Stimulated activated CD8-positive, alpha-beta memory T cell treated with anti-CD3 and anti-CD28 coated beads, Interleukin-15, amount 100 ng/mL, for 1 hour (primary cell): ENCODE results near the gene PNMA6E.

Experiments
- DNase-seq: peaks from one replicate; pipeline ENCODE4 v3.0.0-alpha.2; 2020; ENCODE audit warnings: low read depth

The PNMA6E gene

DNA sequence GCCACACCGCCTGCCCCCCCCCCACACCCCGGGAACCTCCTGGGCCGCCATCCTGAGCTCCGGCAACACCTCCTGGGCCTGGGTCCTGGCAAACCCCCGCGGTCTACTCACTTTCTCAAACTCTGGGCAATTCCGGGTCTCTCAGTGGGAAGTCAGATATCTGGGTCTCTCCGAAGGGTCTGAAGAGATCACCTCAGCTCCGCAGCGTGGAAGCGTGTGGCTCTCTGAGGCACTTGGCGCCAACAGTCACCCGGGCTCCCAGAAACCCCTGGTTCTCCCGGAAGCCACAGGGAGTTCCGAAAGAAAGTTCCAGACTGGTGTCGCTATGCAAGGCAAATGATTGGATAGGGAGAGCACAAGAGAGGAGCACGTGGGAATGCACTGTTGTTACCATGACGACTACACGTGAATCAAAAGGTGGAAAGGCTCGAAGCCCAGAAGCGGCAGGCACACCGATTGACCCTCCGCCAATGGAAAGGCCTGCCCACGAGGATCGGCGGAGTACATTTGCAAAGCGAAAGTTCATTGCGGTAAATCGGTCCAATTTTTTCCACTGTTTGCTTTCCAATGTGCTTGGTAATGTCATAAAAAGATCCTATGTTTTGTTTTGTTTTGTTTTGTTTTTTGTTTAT is at the start of gene PNMA6E:
Gene PNMA6E, minus strand, starts transcription at position 218 of the 632 bp plus-strand sequence. CDS start 2,501 bp downstream, outside the sequence.
- DNase-seq = no peak

DNA sequence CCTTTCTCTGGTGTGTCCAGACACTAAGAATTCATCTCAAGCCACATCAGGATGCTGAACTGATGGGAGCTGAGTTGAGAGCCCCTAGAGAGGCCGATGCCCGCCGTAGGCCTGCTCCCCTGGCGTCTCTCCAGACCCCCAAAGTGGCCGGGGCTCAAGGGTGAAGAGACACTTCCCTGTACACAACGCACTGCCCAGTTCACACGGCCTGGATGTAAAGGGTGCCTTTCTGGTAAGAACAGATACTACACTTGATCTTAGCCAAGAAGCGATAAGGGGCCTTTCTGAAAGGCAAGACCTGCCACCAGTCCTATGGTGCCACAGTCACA is 49.8 kb upstream of the PNMA6E start:
- DNase-seq = no peak

DNA sequence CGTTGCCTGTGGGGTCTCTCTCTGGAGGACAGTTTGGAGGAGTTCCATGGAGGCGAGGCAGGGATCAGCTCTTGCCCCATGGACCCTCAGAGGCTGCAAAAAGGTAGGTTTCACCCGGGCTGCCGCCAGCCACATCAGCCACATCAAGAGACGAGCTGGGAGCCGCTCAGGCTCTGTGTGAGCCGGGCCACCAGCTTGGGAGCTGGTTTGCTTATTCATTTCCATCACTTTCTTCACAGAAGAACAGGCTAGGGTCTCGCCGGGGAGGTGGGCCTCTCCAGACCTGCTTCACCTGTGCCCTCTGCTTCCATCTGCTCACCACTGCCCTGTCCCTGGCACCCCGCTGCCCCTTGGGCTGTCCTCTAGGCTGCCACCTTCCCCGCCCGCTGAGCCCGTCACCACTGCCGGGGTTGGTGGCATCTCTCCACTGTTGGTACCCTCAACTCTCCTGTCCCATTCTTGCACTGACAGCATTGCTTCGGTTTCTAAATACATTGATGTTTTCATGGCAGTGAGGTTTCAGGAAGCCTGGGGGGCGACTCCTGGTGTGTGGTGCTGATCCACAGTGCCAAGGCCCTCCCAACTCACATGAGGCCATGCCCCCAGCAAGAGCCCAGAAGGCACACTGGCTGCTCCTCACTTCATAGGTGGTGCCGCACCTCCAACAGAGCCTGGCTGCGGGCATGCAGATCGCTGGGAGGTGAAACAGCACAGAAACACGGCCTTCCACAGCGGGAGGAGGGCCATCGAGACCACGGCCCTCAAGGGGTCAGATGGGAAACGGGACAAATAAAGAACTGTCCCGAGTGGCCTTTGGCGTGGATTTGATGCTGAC is 49.2 kb upstream of the PNMA6E start:
- no peak for DNase-seq

DNA sequence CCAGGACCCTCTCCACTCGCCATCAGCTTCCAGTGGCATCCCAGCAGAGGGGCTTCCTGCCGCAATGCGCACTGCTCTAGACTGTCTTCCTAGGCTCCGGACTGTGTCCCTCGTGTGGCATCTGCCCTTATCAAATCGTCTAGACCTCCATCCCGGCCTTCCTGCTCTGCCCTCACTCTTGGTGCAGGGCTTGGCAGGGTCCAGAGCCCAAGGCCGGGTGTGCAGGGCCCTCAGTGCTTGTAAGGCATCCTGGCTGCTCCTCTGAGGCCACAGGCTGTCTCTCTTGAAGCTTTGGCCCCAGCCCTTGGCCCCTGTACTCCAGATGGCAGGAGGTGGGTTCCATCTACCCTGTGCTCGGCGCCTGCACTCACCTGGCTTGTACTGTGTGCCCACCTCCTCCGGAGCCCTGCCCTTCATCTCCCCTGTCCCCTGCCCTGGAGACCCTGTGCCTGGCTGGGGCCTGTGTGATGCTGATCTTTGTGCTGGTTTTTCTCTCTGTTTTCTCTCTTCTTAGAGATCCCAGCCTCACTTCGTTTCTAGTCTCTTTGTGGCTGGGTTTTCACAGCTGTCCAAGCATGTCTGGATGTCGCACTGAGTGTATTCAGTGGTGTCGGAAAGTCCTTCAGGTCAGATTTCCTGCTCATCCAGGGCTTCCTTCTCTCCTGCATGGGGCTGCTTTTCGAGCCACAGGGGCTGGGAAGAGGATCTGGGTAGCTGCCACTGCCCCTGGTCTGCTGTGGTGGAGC is 48.4 kb upstream of the PNMA6E start:
- DNase-seq = no peak

DNA sequence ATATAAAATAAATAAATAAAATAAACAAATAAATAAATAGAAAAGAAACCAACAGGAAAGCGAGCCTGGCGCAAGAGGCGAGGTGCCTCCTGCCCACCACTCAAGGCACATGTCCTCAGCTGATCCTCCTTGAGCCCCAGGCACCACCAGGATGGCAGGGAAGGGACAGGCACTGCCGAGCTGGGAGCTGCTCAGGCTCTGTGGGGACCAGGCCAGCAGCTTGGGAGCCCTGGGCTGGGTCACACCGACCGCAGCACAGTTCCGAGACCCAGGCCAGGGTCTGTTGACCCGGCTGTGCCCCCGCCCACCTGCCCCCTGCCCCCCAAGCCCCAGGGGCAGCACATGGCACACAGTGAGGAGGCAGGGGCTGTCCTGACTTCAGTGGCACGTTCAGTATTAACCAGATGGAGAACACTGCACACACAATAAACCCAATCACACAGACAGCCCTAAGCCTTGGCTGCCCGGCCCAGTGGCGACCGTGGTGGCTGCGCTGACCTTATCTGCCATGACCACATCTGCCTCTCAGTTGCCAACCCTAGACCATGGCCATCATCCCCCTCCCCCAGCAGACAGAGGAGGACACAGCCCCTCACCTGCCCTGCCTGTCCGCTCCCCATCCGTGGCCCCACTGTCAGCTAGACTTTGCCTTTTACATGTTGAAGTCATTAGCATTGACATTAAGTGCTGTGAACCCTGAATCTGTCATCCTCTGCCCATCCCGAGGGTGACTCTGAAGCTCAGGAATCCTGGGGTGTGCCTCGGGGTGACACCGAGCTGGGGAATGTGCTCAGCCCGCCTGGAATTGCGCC is 47.6 kb upstream of the PNMA6E start:
- DNase-seq = no peak

DNA sequence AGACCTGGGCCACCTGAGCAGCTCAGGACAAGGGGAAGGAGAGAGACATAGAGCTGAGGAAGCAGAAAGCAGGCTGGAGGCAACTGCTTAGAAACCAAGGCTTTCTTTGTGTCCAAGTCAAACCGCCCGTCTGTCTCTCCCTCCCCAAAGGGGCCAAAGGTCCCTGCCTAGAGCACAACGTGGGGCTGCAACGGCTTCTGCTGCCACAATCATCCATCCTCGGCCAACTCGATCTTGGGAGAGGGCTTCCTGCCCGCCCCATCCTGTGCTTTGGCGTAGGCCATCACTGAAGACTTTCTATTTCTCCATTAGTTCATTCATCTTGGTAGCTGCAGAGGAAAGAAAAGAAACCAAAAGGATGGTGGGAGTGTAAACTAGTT is 46.4 kb upstream of the PNMA6E start:
- no peak for DNase-seq

DNA sequence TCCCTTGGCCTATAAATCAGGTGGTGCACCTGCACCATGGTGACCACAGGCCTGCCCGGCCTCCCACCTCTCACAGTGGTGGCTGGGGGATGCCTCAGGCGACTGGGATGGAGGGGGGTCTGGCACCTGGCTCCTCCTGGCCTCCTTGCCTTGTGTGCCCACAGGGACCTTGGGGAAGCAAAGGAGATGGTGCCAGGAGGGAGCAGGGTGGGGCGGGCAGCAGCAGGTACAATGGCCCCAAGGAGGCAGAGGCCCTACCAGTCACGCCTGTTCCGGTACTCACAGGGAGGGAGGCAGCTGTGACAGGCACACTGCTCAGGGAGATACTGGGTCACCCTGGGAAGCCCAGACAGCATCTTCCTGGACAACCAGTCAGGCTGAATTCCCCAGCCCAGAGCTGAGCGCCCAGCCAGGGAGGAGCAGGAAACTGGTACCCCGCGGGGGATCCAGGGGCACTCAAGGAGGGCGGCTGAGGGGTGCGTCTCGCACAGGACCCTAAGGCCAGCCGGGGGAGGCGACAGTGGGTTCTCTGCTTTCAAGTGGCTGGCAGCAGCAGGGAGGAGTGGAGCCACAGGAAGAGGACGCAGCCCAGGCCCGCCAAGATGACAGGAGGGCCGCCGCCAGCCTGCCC is 45.9 kb upstream of the PNMA6E start:
- no peak for DNase-seq

DNA sequence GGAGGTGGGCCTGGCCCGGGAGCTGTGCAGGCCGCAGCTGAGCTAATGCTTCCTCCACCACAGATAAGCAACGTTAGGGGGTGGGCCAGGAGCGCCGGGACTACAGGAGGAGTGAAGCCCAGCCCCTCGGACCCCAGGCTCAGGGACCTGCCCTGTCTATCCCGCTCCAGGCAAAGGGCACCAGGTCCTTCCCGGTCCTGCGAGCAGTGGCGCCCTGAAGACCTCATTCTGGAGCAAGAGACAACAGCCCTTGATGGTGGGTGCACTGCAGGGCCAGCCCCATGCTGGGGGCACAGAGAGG is 45.4 kb upstream of the PNMA6E start:
- no peak for DNase-seq

DNA sequence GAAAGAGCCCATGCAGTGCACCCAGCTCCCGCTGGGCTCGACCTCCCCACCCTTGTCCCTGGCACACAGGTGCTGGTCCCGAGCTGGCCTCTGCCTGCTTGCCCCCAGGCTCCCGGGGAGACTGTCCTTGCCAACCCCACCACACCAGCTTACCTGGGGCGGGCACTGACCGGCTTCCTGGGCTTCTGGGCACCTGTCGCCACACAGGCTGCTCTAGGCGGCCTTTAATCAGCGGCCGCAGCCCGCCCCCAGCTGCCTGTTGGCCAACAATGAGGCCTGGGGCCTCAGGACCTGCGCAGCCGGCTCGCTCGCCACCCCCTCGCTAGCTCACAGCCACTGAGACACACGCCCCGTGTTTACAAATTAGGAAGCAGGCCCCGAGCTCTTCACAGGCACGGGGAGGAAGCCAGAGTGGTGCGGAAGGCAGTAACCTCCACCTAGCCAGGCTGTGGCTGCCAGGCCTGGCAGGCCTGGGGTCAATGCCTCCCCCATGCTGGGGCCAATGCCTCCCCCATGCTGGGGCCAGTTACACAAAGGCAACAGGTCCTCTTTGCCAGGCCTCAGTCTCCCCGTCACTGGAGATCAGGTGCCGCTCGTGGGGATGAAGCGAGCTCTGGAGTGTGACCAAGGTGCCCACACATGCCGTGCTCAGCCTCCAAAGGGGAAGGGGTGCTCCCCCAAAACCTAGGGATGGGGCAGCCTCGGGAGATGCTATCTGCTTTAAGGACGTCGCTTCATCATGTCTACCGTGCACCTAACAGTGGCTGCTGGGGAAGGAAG is 44.9 kb upstream of the PNMA6E start, which contains the start of gene TREX2:
Gene TREX2, minus strand, starts transcription at position 201 of the 780 bp plus-strand sequence. CDS start 626 bp downstream, outside the sequence.
- DNase-seq = no peak

DNA sequence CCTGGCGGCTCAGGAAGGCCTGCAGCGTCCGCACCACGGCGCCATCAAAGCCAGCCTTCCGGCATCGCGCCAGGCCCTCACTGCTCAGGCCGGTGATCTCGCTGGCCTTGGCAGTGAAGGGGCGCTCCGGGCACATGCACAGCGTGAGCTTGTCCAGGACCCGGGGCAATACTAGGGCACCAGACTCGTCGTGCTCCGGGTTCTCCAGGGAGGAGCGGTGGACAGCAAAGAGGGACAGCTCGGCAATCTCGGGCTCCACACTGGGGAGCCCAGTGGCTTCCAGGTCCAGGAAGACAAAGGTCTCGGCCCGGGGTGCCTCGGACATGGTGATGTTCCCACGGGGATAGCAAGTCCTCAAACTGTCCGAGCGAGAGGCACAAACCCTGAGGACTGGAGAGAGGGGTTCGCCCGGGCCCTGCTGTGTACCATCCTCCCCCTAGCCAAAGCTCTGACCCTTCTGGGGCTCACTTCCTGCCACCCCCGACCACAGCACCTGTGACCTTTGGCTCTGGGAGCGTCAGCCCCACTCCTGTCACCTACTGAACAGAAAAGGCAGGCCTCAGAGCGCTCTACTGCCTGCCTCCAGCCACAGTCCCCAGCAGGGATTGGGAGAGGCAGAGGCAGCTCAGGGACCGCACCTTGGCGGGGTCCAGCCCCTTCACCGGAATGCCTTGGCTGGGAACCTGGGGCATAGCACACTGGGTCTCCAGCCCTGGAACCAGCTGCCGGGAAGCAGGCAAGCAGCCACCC is 44.1 kb upstream of the PNMA6E start:
- DNase-seq = no peak

DNA sequence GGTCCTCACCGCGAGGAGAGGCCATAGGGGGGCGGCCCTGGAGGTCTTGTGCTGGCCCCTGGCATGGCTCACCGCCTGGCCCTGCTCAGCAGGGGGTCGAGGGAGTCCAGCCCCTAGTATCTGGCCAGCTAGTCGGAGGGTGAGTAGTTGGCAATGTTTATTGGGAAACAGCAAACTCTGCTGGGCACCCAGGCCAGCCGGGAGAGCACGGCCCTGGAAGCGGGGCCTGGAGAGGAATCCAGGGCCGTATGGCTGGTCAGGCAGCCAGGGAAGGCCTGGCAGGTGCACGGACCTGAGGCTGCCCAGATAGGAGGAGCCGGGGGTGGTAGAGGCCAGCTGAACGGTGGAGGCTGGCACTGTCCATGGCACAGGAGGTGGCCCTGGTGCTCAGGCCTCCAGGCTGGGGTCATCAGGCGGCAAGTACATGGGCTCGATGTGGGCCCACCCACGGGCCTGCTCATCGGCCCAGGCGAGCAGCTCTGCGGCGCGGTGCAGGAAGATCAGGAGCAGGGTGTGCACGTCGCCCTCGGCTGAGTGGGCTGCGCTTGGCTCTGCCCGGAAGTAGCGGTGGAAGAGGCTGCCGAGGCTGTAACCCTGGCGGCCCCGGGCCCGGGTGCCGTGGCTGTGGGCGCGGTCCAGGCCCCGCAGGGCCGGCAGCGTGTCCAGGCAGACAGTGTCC is 43.3 kb upstream of the PNMA6E start:
- DNase-seq = no peak

DNA sequence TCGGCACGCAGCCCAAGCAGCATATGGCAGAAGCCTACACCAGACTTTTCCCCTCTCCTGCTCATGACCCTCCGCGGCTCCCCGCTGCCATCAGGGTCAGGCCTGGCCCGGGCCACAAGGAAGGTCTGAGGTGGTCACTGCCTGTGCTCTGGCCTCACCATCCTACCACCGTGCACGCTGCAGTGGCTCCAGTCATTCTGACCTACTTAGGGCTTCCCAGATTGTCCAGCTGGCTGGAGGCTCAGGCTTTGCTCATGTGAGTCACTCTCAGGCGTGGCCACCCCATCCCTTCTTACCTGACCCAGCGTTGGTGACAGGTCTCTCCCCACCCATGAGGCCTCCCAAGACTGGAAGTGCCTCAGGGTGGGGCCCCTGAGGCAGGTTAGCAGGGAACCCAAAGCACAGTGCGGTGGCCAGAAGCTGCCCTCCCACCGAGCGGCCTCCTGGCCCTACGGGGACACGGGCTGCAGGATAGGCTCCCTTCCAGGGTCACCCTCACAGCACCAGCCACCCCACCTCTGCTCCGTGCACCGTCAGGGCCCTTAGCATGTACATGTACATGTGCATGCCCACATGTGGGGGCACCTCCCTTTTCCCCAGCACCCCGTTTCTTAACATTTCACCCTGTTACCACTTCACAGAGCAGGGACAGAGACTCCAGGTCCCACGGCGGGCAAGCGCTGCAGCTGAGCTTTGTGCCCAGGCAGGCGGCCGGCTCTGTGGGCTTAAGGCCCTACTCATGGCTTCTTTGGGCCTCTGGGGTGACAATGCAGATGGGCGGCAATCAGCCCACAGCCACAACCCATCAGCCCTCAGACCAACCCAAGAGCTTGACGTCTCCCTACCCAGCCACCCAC is 42.6 kb upstream of the PNMA6E start:
- DNase-seq = no peak

DNA sequence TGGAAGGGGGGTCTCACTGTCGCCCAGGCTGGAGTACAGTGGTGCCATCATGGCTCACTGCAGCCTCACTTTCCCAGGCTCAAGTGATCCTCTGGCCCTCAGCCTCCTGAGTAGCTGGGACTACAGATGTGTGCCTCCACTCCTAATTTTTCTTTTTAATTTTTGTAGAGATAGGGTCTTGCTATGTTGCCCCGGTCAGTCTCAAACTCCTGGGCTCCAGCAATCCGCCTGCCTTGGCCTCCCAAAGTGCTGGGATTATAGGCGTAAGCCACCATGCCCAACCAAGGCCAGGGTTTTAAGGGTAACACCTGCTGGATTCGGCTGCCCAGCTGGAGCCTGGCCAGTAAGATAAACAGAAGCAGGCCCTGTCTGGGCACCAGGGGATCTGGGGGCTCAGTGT is 41.3 kb upstream of the PNMA6E start:
- DNase-seq = no peak

DNA sequence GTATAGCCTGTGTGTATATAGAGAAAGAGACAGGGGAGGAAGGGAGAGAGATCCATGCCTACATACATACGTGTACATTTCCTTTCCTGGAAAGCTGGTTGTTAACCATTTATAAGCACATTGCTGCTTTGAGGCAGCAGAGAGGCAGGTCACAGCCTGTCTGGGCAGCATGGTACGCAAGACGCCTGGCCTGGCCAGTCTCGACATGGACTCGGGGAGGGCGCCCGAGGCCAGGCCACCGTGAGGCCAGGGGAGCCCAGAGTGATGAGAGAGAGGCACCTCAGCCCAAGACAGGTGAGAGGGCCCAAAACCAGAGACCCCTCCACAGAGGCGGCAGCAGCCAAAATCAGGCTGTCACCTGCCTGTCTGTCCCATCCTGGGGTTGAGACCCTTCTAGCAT is 40.8 kb upstream of the PNMA6E start:
- DNase-seq = no peak

DNA sequence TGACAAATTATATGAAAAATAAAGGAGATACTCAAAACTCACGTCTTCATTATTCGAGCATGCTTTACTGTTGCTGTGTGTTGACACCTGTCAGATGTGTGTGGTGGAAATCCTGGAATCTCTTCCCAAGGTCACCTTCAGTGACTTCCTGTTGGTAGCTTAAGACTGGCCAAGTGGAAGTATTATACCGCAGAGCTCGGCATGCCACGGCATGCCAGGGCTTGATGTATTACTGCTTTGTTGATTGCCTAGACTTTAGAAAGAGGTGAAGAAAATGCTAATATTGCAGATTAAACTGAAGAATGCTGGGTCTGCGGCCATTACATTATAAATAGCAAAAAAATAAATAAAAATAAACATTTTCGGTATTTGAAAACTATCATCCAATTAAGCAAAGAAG is 40.1 kb upstream of the PNMA6E start:
- DNase-seq = no peak

DNA sequence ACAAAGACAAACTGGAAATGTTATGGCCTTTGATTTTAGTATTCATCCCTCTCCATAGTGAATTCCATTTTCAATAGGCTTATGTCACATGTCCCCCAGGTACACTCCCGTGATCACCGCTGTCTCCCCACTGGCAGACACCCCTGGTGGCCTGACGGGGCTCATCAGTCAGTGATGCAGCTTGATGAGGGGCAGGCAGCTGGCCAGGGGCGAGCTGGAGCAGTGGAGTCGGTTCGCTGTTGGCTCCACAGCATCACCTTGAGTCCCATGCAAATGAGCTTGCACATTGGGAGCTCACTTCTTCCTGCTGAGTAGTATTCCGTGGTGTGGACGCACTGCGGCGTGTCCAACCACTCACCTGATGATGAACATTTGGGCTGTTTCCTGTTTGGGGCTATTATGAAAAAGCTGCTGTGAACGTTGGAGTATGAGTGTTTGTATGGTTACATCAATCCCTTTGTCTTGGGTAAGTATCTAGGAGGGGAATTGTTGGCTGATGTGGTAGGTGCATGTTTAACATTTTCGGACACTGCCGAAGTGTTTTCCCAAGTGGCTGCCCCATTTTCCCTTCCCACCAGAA is 39.5 kb upstream of the PNMA6E start:
- no peak for DNase-seq

DNA sequence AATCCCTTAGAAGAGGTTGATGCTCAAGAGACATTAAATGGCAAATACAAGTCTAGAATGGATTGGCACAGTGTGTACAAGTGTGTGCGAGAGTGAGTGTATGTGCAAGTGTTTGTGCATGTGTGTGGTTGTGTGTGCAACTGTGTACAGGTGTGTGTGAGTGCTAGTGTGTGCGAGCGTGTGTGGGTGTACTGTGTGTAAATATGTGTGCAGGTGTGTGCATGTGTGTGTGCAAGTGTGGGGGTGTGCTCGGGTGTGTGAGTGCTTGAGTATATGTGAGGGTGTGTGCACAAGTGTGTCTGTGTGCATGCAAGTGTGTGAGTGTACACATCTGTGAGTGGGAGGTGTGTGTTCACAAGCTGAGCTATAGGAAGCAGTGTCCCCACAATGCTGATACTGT is 38.8 kb upstream of the PNMA6E start:
- no peak for DNase-seq

DNA sequence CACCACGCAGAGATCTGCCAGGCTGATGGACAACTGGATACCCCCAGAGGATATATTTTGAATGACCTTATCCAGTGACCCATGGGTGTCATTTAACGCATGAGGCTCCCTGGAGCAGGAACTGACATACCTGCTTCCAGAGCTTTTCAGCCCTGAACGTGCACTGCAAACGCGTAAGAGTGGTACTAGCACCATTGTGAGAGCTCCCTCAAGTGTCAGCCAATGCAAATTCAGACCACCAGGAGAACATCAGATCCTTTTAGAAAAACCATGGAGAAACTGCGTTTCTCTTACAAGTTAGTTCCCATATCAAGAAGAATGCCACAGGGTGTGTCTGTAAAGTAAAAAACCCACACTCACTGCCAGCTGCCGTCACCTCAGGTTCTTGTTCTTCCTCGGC is 37.4 kb upstream of the PNMA6E start:
- DNase-seq = no peak
